A549 (cell line): ENCODE data around the gene RPS2. TPM values are rescaled to one million over a fixed set of nuclear protein-coding genes. Genes with fewer than 3 reads are reported as not detected.

Experiments used
- ATAC-seq, 2 experiments: fragments of 200-7000 bp in 1 of 2; fragments of >200 bp in 1 of 2; cut with Nextera tagmentation in 1 of 2; cut with Tn5 transposase in 1 of 2; 3 replicates each; pipeline versions ENCODE4 v1.8.0 to v1.9.1; 2018 to 2020; ENCODE audit warnings: mild to moderate bottlenecking in 1 of 2, moderate library complexity in 1 of 2
- CTCF ChIA-PET: fragments of 300-600 bp; sonication (Branson Sonifier 250); formaldehyde crosslinking; extraction: SDS; loops from one replicate; lab custom pipeline; 2021; ENCODE audit warnings: antibody characterized with exemption, inconsistent platforms; lab: Yijun Ruan, JAX
- POLR2A ChIA-PET: fragments of 350-600 bp; formaldehyde crosslinking; extraction: SDS; loops from one replicate; lab custom pipeline; 2021; ENCODE audit warnings: antibody characterized with exemption, inconsistent platforms; lab: Yijun Ruan, JAX
- DNase-seq, 2 experiments: peaks; one replicate each; pipeline versions ENCODE4 v3.0.0 to v3.0.0-alpha.2; 2011 to 2016; ENCODE audit warnings: low read depth in 1 of 2, low spot score in 1 of 2
- FAIRE-seq: peaks from 2 replicates; lab custom pipeline; 2011; peaks lifted over from hg19 to GRCh38; lab: Jason Lieb, UNC
- H3K27ac ChIP-seq, 2 experiments: fragments of >200 bp; sonication (Bioruptor Twin); formaldehyde crosslinking; 3 replicates each; pipeline ENCODE4 v1.5.1; 2016 to 2017
- H3K4me1 ChIP-seq: fragments of >200 bp; sonication (Bioruptor Twin); formaldehyde crosslinking; 3 replicates; pipeline ENCODE4 v1.6.1; 2016
- H3K4me2 ChIP-seq: fragments of >200 bp; sonication (Bioruptor Twin); formaldehyde crosslinking; 3 replicates; pipeline ENCODE4 v1.6.1; 2016
- H3K4me3 ChIP-seq: fragments of >200 bp; sonication (Bioruptor Twin); formaldehyde crosslinking; 3 replicates; pipeline ENCODE4 v1.5.1; 2016
- H3K9me3 ChIP-seq: fragments of >200 bp; sonication (Bioruptor Twin); formaldehyde crosslinking; 3 replicates; pipeline ENCODE4 v1.6.1; 2016
- BHLHE40 ChIP-seq: IDR thresholded peaks from 2 replicates; pipeline ENCODE4 v1.6.1; 2012; ENCODE audit warnings: low read depth, low read length, inconsistent platforms
- CHD4 ChIP-seq: fragments of 200-600 bp; sonication (generic); IDR thresholded peaks from 2 replicates; pipeline ENCODE4 v1.6.1; 2016; ENCODE audit warnings: antibody characterized with exemption, mild to moderate bottlenecking, borderline replicate concordance
- FOSB ChIP-seq: fragments of 250-450 bp; sonication (Bioruptor Pico); IDR thresholded peaks from 2 replicates; pipeline ENCODE4 v1.5.0; 2020; ENCODE audit warnings: mild to moderate bottlenecking, moderate library complexity
- HOXB5 ChIP-seq: fragments of 250-450 bp; sonication (Bioruptor Pico); IDR thresholded peaks from 2 replicates; pipeline ENCODE4 v1.5.0; 2020; ENCODE audit warnings: mild to moderate bottlenecking, moderate library complexity
- JUN ChIP-seq, 2 experiments: fragments of >200 bp; sonication (Bioruptor Twin); formaldehyde crosslinking; IDR thresholded peaks; 2 replicates in 1 of 2; 3 replicates in 1 of 2; pipeline ENCODE4 v1.6.1; 2016 to 2017
- KDM1A ChIP-seq: fragments of 200-600 bp; sonication (generic); IDR thresholded peaks from 2 replicates; pipeline ENCODE4 v1.6.1; 2016; ENCODE audit warnings: low read depth, mild to moderate bottlenecking
- MAFK ChIP-seq: fragments of 450-650 bp; IDR thresholded peaks from 2 replicates; pipeline ENCODE4 v1.6.1; 2014; ENCODE audit not compliant: partially characterized antibody
- MAZ ChIP-seq: fragments of 150-350 bp; IDR thresholded peaks from 2 replicates; pipeline ENCODE4 v1.6.1; 2014; ENCODE audit warnings: antibody characterized with exemption, low read depth, low read length, borderline replicate concordance
- MYC ChIP-seq: IDR thresholded peaks from 2 replicates; pipeline ENCODE4 v1.6.1; 2012; ENCODE audit warnings: mild to moderate bottlenecking, inconsistent platforms, low read length, improper control_type of control experiment, borderline replicate concordance
- NFE2L2 ChIP-seq: fragments of 150-350 bp; conservative IDR thresholded peaks from 2 replicates; pipeline ENCODE4 v1.6.1; 2014; ENCODE audit warnings: low read length
- NR3C1 ChIP-seq: fragments of >200 bp; sonication (Bioruptor Twin); formaldehyde crosslinking; IDR thresholded peaks from 3 replicates; pipeline ENCODE4 v1.6.1; 2017
- RFX5 ChIP-seq: fragments of 450-650 bp; IDR thresholded peaks from 2 replicates; pipeline ENCODE4 v1.7.1; 2014; ENCODE audit warnings: antibody characterized with exemption, mild to moderate bottlenecking, moderate library complexity
- RNF2 ChIP-seq: fragments of 200-600 bp; sonication (generic); IDR thresholded peaks from 2 replicates; pipeline ENCODE4 v1.6.1; 2016; ENCODE audit warnings: low read depth, mild to moderate bottlenecking, antibody characterized with exemption, moderate library complexity, borderline replicate concordance
- WGBS: methylation state at CpG from one replicate; pipeline ENCODE4 v1.1.6; 2017; ENCODE audit errors: missing lambda C conversion rate; 5-methylcytosine and 5-hydroxymethylcytosine counted together
- polyA plus RNA-seq, 4 experiments: library from polyadenylated mRNA; depleted of rRNA in 3 of 4; stranded (reverse); fragments of >200 nt; fragmentation: RNase III in 1 of 4; extraction: RNeasy Plus Mini Kit Qiagen cat#74134 plus additional on column Dnase treatment in 1 of 4; gene quantifications; 2 replicates in 3 of 4; 3 replicates in 1 of 4; pipeline ENCODE4 v1.2.3, GENCODE V29; 2011 to 2017
- TF ChIP-seq, protein P1 (sequence below): fragments of >200 bp; sonication (Bioruptor Twin); formaldehyde crosslinking; IDR thresholded peaks from 3 replicates; pipeline ENCODE4 v1.5.1; 2016
- TF ChIP-seq, protein P2 (sequence below): fragments of 150-350 bp; IDR thresholded peaks from 2 replicates; pipeline ENCODE4 v1.6.1; 2014; ENCODE audit warnings: low read depth, mild to moderate bottlenecking, low read length
- TF ChIP-seq, protein P3 (sequence below): IDR thresholded peaks from 2 replicates; pipeline ENCODE4 v1.6.1; 2012
- TF ChIP-seq, protein P4 (sequence below): fragments of 250-450 bp; sonication (Bioruptor Pico); IDR thresholded peaks from 2 replicates; pipeline ENCODE4 v1.5.0; 2021; ENCODE audit warnings: mild to moderate bottlenecking, moderate library complexity, borderline replicate concordance
- TF ChIP-seq, protein P5 (sequence below): fragments of >200 bp; sonication (Bioruptor Twin); formaldehyde crosslinking; IDR thresholded peaks from 3 replicates; pipeline ENCODE4 v1.6.1; 2016
- TF ChIP-seq, protein P6 (sequence below): fragments of 250-450 bp; sonication (Bioruptor Pico); IDR thresholded peaks from 2 replicates; pipeline ENCODE4 v1.5.0; 2020; ENCODE audit warnings: low read depth, mild to moderate bottlenecking, moderate library complexity
- TF ChIP-seq, protein P7 (sequence below): fragments of 200-600 bp; sonication (generic); IDR thresholded peaks from 2 replicates; pipeline ENCODE4 v1.6.1; 2016; ENCODE audit warnings: antibody characterized with exemption, mild to moderate bottlenecking, moderate library complexity

Gene RPS2
- polyA plus RNA-seq, 2 of the 4 experiments (the other 2 are of a cell fraction): 2,621 to 3,626 TPM

DNA sequence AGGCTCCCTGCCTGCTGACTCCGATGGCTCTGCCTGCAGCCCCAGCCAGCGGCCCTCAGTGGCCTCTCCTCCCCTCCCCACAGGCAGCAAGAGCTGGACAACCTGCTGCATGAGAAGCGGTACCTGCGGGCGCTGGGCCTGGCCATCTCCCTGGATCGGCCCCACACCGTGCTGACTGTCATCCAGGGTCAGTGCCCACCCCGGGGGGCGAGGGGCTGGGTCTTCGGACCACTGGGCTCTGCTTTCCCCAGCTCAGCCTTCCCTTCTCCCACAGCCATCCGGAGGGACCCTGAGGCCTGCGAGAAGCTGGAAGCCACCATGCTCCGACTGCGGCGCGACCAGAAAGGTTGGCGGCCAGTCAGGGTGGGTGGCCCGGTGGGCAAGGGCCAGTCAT, 13.2 kb upstream of the RPS2 start:
- ATAC-seq (no peak), FAIRE-seq (no peak), DNase-seq (no peak)
- TF ChIP-seq, protein P1, sequence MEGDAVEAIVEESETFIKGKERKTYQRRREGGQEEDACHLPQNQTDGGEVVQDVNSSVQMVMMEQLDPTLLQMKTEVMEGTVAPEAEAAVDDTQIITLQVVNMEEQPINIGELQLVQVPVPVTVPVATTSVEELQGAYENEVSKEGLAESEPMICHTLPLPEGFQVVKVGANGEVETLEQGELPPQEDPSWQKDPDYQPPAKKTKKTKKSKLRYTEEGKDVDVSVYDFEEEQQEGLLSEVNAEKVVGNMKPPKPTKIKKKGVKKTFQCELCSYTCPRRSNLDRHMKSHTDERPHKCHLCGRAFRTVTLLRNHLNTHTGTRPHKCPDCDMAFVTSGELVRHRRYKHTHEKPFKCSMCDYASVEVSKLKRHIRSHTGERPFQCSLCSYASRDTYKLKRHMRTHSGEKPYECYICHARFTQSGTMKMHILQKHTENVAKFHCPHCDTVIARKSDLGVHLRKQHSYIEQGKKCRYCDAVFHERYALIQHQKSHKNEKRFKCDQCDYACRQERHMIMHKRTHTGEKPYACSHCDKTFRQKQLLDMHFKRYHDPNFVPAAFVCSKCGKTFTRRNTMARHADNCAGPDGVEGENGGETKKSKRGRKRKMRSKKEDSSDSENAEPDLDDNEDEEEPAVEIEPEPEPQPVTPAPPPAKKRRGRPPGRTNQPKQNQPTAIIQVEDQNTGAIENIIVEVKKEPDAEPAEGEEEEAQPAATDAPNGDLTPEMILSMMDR: no peak
- Histone ChIP-seq H3K4me3 (no peak overlapping the region), H3K27ac (no peak overlapping the region), H3K4me1 (peaks cover 23% of the 10 kb centered on the region), H3K4me2 (no peak overlapping the region), H3K9me3 (no peaks in the 10 kb centered on the region)
- 98% methylated on average over 7 of the region's 18 CpGs for WGBS
- ChIA-PET POLR2A (interaction anchor here (5.1 kb wide), 1 partner anchor 13 kb away, joined by 17 read pairs; the partner anchor contains the start of gene RPS2), CTCF (interaction anchor here (1.3 kb wide), 2 partner anchors 12 to 19 kb away, joined by 3 to 5 read pairs; partner anchors contain the start of gene NDUFB10)

DNA sequence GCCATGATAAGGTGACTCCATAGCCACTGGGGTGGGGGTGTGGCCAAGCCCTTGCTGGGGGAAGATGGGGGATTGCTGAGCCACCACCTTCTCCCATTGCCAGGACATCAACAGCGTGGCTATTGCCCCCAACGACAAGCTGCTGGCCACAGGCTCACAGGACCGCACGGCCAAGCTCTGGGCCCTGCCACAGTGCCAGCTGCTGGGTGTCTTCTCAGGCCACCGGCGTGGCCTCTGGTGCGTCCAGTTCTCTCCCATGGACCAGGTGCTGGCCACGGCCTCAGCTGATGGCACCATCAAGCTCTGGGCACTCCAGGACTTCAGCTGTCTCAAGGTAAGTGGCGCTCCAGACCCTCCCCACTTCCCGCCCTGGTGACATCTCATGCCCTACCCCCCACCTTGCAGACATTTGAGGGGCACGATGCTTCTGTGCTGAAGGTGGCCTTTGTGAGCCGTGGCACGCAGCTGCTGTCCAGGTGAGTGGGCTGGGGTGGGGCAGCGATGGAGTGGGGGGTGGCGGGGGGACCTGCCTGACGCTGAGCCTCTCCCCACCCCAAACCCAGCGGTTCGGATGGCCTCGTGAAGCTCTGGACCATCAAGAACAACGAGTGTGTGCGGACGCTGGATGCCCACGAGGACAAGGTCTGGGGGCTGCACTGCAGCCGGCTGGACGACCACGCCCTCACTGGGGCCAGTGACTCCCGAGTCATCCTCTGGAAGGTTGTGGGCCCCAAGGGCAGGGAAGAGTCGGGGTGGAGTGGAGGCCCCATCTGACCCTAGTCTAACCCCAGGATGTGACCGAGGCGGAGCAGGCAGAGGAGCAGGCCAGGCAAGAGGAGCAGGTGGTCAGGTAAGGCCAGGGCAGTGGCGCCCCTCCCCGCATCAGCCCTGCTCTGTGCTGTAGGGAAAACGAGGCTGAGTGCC, 12.6 kb upstream of the RPS2 start:
- H3K27ac ChIP-seq: no peak overlapping the region
- DNase-seq (no peak), ATAC-seq (no peak), FAIRE-seq (no peak)
- H3K4me3 ChIP-seq: no peak overlapping the region
- H3K4me2 ChIP-seq: no peak overlapping the region
- POLR2A ChIA-PET: interaction anchor here (5.1 kb wide), 1 partner anchor 12 kb away, joined by 17 read pairs; the partner anchor contains the start of gene RPS2
- H3K4me1 ChIP-seq: peaks cover 20% of the 10 kb centered on the region
- WGBS: 88% methylated on average over 29 of the region's 33 CpGs
- CTCF ChIA-PET: interaction anchor here (0.9 to 1.3 kb wide), 6 partner anchors 11 to 163 kb away, joined by 3 to 6 read pairs (median 4); partner anchors contain the start of gene NDUFB10
- H3K9me3 ChIP-seq: no peaks in the 10 kb centered on the region
- TF ChIP-seq BHLHE40: no peak
- TF ChIP-seq, protein P2, sequence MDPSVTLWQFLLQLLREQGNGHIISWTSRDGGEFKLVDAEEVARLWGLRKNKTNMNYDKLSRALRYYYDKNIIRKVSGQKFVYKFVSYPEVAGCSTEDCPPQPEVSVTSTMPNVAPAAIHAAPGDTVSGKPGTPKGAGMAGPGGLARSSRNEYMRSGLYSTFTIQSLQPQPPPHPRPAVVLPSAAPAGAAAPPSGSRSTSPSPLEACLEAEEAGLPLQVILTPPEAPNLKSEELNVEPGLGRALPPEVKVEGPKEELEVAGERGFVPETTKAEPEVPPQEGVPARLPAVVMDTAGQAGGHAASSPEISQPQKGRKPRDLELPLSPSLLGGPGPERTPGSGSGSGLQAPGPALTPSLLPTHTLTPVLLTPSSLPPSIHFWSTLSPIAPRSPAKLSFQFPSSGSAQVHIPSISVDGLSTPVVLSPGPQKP: no peak
- TF ChIP-seq JUN (IDR thresholded peaks at IDR 0.05): no peak
- no peak for TF ChIP-seq HOXB5
- TF ChIP-seq RNF2: no peak
- no peak for TF ChIP-seq RFX5
- no peak for TF ChIP-seq MAZ
- no peak for TF ChIP-seq CHD4
- TF ChIP-seq NFE2L2: no peak
- TF ChIP-seq KDM1A: no peak
- TF ChIP-seq, protein P3, sequence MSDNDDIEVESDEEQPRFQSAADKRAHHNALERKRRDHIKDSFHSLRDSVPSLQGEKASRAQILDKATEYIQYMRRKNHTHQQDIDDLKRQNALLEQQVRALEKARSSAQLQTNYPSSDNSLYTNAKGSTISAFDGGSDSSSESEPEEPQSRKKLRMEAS: no peak
- no peak for TF ChIP-seq NR3C1
- TF ChIP-seq MYC: no peak
- no peak for TF ChIP-seq MAFK
- TF ChIP-seq, protein P4, sequence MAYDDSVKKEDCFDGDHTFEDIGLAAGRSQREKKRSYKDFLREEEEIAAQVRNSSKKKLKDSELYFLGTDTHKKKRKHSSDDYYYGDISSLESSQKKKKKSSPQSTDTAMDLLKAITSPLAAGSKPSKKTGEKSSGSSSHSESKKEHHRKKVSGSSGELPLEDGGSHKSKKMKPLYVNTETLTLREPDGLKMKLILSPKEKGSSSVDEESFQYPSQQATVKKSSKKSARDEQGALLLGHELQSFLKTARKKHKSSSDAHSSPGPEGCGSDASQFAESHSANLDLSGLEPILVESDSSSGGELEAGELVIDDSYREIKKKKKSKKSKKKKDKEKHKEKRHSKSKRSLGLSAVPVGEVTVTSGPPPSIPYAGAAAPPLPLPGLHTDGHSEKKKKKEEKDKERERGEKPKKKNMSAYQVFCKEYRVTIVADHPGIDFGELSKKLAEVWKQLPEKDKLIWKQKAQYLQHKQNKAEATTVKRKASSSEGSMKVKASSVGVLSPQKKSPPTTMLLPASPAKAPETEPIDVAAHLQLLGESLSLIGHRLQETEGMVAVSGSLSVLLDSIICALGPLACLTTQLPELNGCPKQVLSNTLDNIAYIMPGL: no peak
- TF ChIP-seq, protein P5, sequence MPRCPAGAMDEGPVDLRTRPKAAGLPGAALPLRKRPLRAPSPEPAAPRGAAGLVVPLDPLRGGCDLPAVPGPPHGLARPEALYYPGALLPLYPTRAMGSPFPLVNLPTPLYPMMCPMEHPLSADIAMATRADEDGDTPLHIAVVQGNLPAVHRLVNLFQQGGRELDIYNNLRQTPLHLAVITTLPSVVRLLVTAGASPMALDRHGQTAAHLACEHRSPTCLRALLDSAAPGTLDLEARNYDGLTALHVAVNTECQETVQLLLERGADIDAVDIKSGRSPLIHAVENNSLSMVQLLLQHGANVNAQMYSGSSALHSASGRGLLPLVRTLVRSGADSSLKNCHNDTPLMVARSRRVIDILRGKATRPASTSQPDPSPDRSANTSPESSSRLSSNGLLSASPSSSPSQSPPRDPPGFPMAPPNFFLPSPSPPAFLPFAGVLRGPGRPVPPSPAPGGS: no peak
- TF ChIP-seq, protein P6, sequence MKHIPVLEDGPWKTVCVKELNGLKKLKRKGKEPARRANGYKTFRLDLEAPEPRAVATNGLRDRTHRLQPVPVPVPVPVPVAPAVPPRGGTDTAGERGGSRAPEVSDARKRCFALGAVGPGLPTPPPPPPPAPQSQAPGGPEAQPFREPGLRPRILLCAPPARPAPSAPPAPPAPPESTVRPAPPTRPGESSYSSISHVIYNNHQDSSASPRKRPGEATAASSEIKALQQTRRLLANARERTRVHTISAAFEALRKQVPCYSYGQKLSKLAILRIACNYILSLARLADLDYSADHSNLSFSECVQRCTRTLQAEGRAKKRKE (CRISPR knock-in tag): no peak
- no peak for TF ChIP-seq FOSB (CRISPR knock-in tag)
- TF ChIP-seq, protein P7, sequence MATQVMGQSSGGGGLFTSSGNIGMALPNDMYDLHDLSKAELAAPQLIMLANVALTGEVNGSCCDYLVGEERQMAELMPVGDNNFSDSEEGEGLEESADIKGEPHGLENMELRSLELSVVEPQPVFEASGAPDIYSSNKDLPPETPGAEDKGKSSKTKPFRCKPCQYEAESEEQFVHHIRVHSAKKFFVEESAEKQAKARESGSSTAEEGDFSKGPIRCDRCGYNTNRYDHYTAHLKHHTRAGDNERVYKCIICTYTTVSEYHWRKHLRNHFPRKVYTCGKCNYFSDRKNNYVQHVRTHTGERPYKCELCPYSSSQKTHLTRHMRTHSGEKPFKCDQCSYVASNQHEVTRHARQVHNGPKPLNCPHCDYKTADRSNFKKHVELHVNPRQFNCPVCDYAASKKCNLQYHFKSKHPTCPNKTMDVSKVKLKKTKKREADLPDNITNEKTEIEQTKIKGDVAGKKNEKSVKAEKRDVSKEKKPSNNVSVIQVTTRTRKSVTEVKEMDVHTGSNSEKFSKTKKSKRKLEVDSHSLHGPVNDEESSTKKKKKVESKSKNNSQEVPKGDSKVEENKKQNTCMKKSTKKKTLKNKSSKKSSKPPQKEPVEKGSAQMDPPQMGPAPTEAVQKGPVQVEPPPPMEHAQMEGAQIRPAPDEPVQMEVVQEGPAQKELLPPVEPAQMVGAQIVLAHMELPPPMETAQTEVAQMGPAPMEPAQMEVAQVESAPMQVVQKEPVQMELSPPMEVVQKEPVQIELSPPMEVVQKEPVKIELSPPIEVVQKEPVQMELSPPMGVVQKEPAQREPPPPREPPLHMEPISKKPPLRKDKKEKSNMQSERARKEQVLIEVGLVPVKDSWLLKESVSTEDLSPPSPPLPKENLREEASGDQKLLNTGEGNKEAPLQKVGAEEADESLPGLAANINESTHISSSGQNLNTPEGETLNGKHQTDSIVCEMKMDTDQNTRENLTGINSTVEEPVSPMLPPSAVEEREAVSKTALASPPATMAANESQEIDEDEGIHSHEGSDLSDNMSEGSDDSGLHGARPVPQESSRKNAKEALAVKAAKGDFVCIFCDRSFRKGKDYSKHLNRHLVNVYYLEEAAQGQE: no peak
